Trophoblast cell (in vitro differentiated cells and primary cell): ENCODE data around the gene BCL11B.

Experiments used
- DNase-seq, 2 donors: peaks; one replicate each; pipeline ENCODE4 v3.0.0-alpha.2; 2016
- H2AFZ ChIP-seq: 2 replicates; pipeline ENCODE4 v1.6.1; 2013; ENCODE audit warnings: low read length, moderate library complexity, mild to moderate bottlenecking; ENCODE audit not compliant: insufficient read depth, poor library complexity
- H2AK5ac ChIP-seq: 2 replicates; pipeline ENCODE4 v1.6.1; 2013; ENCODE audit warnings: mild to moderate bottlenecking, low read length
- H2BK120ac ChIP-seq: 2 replicates; pipeline ENCODE4 v1.6.1; 2013; ENCODE audit warnings: low read length, mild to moderate bottlenecking, moderate library complexity; ENCODE audit not compliant: insufficient read depth, poor library complexity
- H2BK12ac ChIP-seq: 2 replicates; pipeline ENCODE4 v1.6.1; 2013; ENCODE audit warnings: mild to moderate bottlenecking, low read length, moderate library complexity
- H2BK5ac ChIP-seq: 2 replicates; pipeline ENCODE4 v1.6.1; 2013; ENCODE audit warnings: low read length, low read depth, moderate library complexity, mild to moderate bottlenecking; ENCODE audit not compliant: poor library complexity
- H3K14ac ChIP-seq: 2 replicates; pipeline ENCODE4 v1.6.1; 2013; ENCODE audit warnings: mild to moderate bottlenecking, low read length
- H3K18ac ChIP-seq: 2 replicates; pipeline ENCODE4 v1.6.1; 2013; ENCODE audit warnings: mild to moderate bottlenecking, low read length
- H3K23ac ChIP-seq: 2 replicates; pipeline ENCODE4 v1.6.1; 2013; ENCODE audit warnings: low read length
- H3K27ac ChIP-seq: 2 replicates; pipeline ENCODE4 v1.5.1; 2013; ENCODE audit warnings: low read depth, mild to moderate bottlenecking, inconsistent platforms, low read length, moderate library complexity
- H3K27me3 ChIP-seq: 2 replicates; pipeline ENCODE4 v1.6.1; 2013; ENCODE audit warnings: inconsistent platforms, mild to moderate bottlenecking, low read length, moderate library complexity; ENCODE audit not compliant: insufficient read depth
- H3K36me3 ChIP-seq, 2 experiments: 1 replicate in 1 of 2; 2 replicates in 1 of 2; pipeline ENCODE4 v1.6.1; 2013; ENCODE audit warnings: low read length in 2 of 2, mild to moderate bottlenecking in 2 of 2, moderate library complexity in 1 of 2; ENCODE audit not compliant: insufficient read depth in 2 of 2, control insufficient read depth in 1 of 2
- H3K4ac ChIP-seq: 2 replicates; pipeline ENCODE4 v1.6.1; 2013; ENCODE audit warnings: low read depth, mild to moderate bottlenecking, low read length, moderate library complexity
- H3K4me1 ChIP-seq, 2 experiments: 1 replicate in 1 of 2; 2 replicates in 1 of 2; pipeline ENCODE4 v1.6.1; 2013; ENCODE audit warnings: low read length in 2 of 2, mild to moderate bottlenecking in 2 of 2, moderate library complexity in 1 of 2; ENCODE audit not compliant: insufficient read depth in 2 of 2, control insufficient read depth in 1 of 2
- H3K4me2 ChIP-seq: 2 replicates; pipeline ENCODE4 v1.6.1; 2013; ENCODE audit warnings: inconsistent platforms, mild to moderate bottlenecking, low read length, moderate library complexity
- H3K4me3 ChIP-seq: 2 replicates; pipeline ENCODE4 v1.5.1; 2013; ENCODE audit warnings: mild to moderate bottlenecking, low read depth, low read length, inconsistent platforms
- H3K79me1 ChIP-seq: one replicate; pipeline ENCODE4 v1.6.1; 2013; ENCODE audit warnings: low read length
- H3K79me2 ChIP-seq: 2 replicates; pipeline ENCODE4 v1.6.1; 2013; ENCODE audit warnings: low read length, mild to moderate bottlenecking; ENCODE audit not compliant: control insufficient read depth, insufficient read depth, poor library complexity
- H3K9ac ChIP-seq: 2 replicates; pipeline ENCODE4 v1.6.1; 2013; ENCODE audit warnings: mild to moderate bottlenecking, low read length
- H3K9me3 ChIP-seq: 2 replicates; pipeline ENCODE4 v1.6.1; 2013; ENCODE audit warnings: low read depth, mild to moderate bottlenecking, control low read depth, inconsistent platforms, low read length; ENCODE audit not compliant: insufficient read depth
- H4K12ac ChIP-seq: 2 replicates; pipeline ENCODE4 v1.6.1; 2013; ENCODE audit warnings: low read depth, mild to moderate bottlenecking, low read length, moderate library complexity
- H4K8ac ChIP-seq: 2 replicates; pipeline ENCODE4 v1.6.1; 2013; ENCODE audit warnings: low read depth, mild to moderate bottlenecking, low read length, moderate library complexity
- H4K91ac ChIP-seq: one replicate; pipeline ENCODE4 v1.6.1; 2013; ENCODE audit warnings: low read depth, mild to moderate bottlenecking, low read length, moderate library complexity
- WGBS: extraction: QIAGEN DNeasy Blood & Tissue Kit; methylation state at CpG from one replicate; pipeline ENCODE4 v1.1.7; 2013; ENCODE audit warnings: missing lambda C conversion rate; ENCODE audit not compliant: insufficient read length, insufficient coverage; ENCODE audit errors: extremely low coverage; 5-methylcytosine and 5-hydroxymethylcytosine counted together

Gene BCL11B

GRCh38 chr14:99267837-99268781, 3.9 kb downstream of the BCL11B start:
- Histone ChIP-seq H2AK5ac (no peak overlapping the region), H2BK120ac (no peak overlapping the region), H3K79me1 (peaks cover 9% of the 10 kb centered on the region), H3K23ac (no peak overlapping the region), H2AFZ (no peak overlapping the region), H2BK12ac (no peak overlapping the region), H3K36me3 (no peaks in the 10 kb centered on the region), H3K18ac (no peak overlapping the region), H3K27ac (peak overlapping the region; percentile 68), H3K9ac (no peak overlapping the region), H3K79me2 (peaks cover under 1% of the 10 kb centered on the region), H3K27me3 (peaks cover 8% of the 10 kb centered on the region), H3K4ac (no peak overlapping the region), H4K8ac (no peak overlapping the region), H3K9me3 (no peaks in the 10 kb centered on the region), H4K12ac (no peak overlapping the region), H3K4me1 (peaks cover 18 to 20% of the 10 kb centered on the region in 2 experiments), H4K91ac (peak overlapping the region; percentile 28), H2BK5ac (peak overlapping the region; percentile 14), H3K4me3 (peak overlapping the region; percentile 3), H3K4me2 (peak overlapping the region; percentile 56), H3K14ac (no peak overlapping the region)
- WGBS: no CpG with 5 or more reads among the region's 16 CpGs
- no peak for DNase-seq

GRCh38 chr14:99267381-99267780, 4.6 kb downstream of the BCL11B start:
- H3K14ac ChIP-seq: no peak overlapping the region
- no peak overlapping the region for H2AK5ac ChIP-seq
- no peaks in the 10 kb centered on the region for H3K79me2 ChIP-seq
- H3K27ac ChIP-seq: peak overlapping the region; percentile 48
- H3K4ac ChIP-seq: no peak overlapping the region
- H3K4me1 ChIP-seq: peaks cover 15% of the 10 kb centered on the region in 2 experiments
- H3K18ac ChIP-seq: no peak overlapping the region
- H3K9ac ChIP-seq: no peak overlapping the region
- H4K12ac ChIP-seq: no peak overlapping the region
- peaks cover 8% of the 10 kb centered on the region for H3K27me3 ChIP-seq
- H4K8ac ChIP-seq: no peak overlapping the region
- no peak overlapping the region for H2BK5ac ChIP-seq
- H3K36me3 ChIP-seq: no peaks in the 10 kb centered on the region
- no peak overlapping the region for H3K23ac ChIP-seq
- no peak overlapping the region for H4K91ac ChIP-seq
- no CpG with 5 or more reads among the region's 4 CpGs for WGBS
- no peaks in the 10 kb centered on the region for H3K9me3 ChIP-seq
- no peak overlapping the region for H3K4me2 ChIP-seq
- peaks cover 9% of the 10 kb centered on the region for H3K79me1 ChIP-seq
- H3K4me3 ChIP-seq: no peak overlapping the region
- no peak overlapping the region for H2BK12ac ChIP-seq
- H2AFZ ChIP-seq: no peak overlapping the region
- H2BK120ac ChIP-seq: no peak overlapping the region
- DNase-seq: no peak

GRCh38 chr14:99266181-99267178, 5.5 kb downstream of the BCL11B start:
- H2BK5ac ChIP-seq: no peak overlapping the region
- WGBS: no CpG with 5 or more reads among the region's 31 CpGs
- no peak overlapping the region for H2BK120ac ChIP-seq
- H3K18ac ChIP-seq: no peak overlapping the region
- no peak overlapping the region for H3K14ac ChIP-seq
- H4K12ac ChIP-seq: no peak overlapping the region
- H2AK5ac ChIP-seq: no peak overlapping the region
- H3K9ac ChIP-seq: no peak overlapping the region
- no peak overlapping the region for H3K4ac ChIP-seq
- peaks cover 10 to 15% of the 10 kb centered on the region in 2 experiments for H3K4me1 ChIP-seq
- no peak overlapping the region for H2BK12ac ChIP-seq
- H3K4me2 ChIP-seq: no peak overlapping the region
- H3K27ac ChIP-seq: no peak overlapping the region
- no peak overlapping the region for H4K91ac ChIP-seq
- peak; percentile 57 to 82 for DNase-seq
- H4K8ac ChIP-seq: no peak overlapping the region
- no peak overlapping the region for H3K4me3 ChIP-seq
- no peaks in the 10 kb centered on the region for H3K9me3 ChIP-seq
- peaks cover 8% of the 10 kb centered on the region for H3K27me3 ChIP-seq
- H3K36me3 ChIP-seq: no peaks in the 10 kb centered on the region
- no peak overlapping the region for H3K23ac ChIP-seq
- H3K79me1 ChIP-seq: peaks cover 9% of the 10 kb centered on the region
- H3K79me2 ChIP-seq: no peaks in the 10 kb centered on the region
- no peak overlapping the region for H2AFZ ChIP-seq

GRCh38 chr14:99265571-99265970, 6.4 kb downstream of the BCL11B start:
- H2BK120ac ChIP-seq: no peak overlapping the region
- no peak overlapping the region for H2BK5ac ChIP-seq
- H3K4me1 ChIP-seq: peaks cover 13 to 17% of the 10 kb centered on the region in 2 experiments
- H2AK5ac ChIP-seq: no peak overlapping the region
- H4K12ac ChIP-seq: no peak overlapping the region
- no peak overlapping the region for H2AFZ ChIP-seq
- H3K27me3 ChIP-seq: peaks cover 4% of the 10 kb centered on the region
- no peak overlapping the region for H3K4me2 ChIP-seq
- no peaks in the 10 kb centered on the region for H3K79me2 ChIP-seq
- peaks cover 8% of the 10 kb centered on the region for H3K79me1 ChIP-seq
- H3K4me3 ChIP-seq: no peak overlapping the region
- no peak overlapping the region for H3K14ac ChIP-seq
- H3K36me3 ChIP-seq: no peaks in the 10 kb centered on the region
- no peak overlapping the region for H3K23ac ChIP-seq
- no peak overlapping the region for H3K18ac ChIP-seq
- no peak overlapping the region for H3K9ac ChIP-seq
- no peak overlapping the region for H3K27ac ChIP-seq
- H2BK12ac ChIP-seq: no peak overlapping the region
- no peak for DNase-seq
- no peak overlapping the region for H3K4ac ChIP-seq
- WGBS: no CpG with 5 or more reads among the region's 10 CpGs
- H4K91ac ChIP-seq: no peak overlapping the region
- no peak overlapping the region for H4K8ac ChIP-seq
- no peaks in the 10 kb centered on the region for H3K9me3 ChIP-seq
